ENCODE results near the gene IFNG.
A peak's percentile ranks its signal among the peaks of the same experiment; 100 is the strongest.

The IFNG gene

DNA sequence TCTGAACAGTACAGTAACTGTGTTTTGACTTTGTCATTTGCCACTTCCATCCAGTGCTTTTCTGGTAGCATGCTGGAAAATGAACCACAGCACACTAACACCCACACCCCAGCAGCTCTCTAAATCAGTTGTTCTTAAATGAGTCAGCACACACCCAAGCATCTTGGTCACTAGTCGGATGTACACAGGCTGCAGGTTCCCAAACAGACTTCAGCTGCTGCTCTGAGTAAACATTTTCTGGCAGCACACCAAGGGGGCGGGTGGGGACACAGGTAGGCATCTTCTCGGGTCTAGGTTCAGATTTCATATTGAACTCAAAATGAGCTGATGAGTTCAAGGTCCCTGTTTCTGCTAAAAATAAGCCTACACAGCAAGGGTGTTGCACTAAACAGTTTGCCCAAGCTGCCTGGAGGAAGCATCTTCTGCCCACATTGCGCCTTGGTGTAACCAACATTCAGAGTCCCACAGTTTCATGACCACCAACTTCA, 39.8 kb downstream of the IFNG start:
- no peak overlapping the region for H3K4me3 ChIP-seq (ENCODE audit: low read depth, low read length)
- peak; percentile 87 for DNase-seq (ENCODE audit: low read depth)
- TF ChIP-seq CTCF (IDR thresholded peaks at IDR 0.05; ENCODE audit: insufficient read depth, low read depth, low read length, missing control alignments), result no peak

- H3K4me3 ChIP-seq (ENCODE audit: low read depth, low read length), result no peak overlapping the region
- peak; percentile 56 for DNase-seq (ENCODE audit: low read depth)
- no peak for TF ChIP-seq CTCF (IDR thresholded peaks at IDR 0.05; ENCODE audit: insufficient read depth, low read depth, low read length, missing control alignments)
Measured at GRCh38 chr12:68119250-68119649, 40.3 kb downstream of the IFNG start.

DNA sequence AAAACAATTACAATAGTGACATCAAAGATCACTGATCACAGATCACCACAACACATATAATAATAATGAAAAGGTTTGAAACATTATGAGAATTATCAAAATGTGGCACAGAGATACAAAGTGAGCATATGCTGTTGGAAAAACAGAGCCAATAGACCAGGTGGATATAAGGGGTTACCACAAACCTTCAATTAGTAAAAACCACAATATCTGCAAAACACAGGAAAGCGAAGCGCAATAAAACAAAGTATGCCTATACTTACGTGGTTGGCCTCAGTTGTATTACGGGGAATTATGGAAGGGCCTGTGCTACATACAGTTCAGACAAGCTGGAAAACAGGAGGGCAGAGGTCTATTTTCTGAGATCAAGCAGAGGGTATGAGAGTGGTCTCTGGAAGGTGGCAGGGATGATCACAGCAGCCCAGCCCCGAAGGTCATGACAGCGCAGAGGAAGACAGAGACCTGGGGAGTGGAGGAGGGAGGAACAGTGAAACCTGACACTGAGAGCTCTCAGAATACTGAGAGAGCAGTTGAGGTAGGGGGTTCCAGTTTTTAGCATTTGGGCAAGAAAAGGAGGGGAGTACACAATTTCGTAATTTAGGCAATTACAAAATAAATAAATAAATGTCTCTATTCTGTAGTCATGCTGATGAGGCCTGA, 41.3 kb downstream of the IFNG start:
- DNase-seq (ENCODE audit: low read depth), result no peak
- H3K4me3 ChIP-seq (ENCODE audit: low read depth, low read length), result no peak overlapping the region
- no peak for TF ChIP-seq CTCF (IDR thresholded peaks at IDR 0.05; ENCODE audit: insufficient read depth, low read depth, low read length, missing control alignments)

- no peak for TF ChIP-seq CTCF (IDR thresholded peaks at IDR 0.05; ENCODE audit: insufficient read depth, low read depth, low read length, missing control alignments)
Measured at GRCh38 chr12:68117661-68118060, 41.9 kb downstream of the IFNG start.

DNA sequence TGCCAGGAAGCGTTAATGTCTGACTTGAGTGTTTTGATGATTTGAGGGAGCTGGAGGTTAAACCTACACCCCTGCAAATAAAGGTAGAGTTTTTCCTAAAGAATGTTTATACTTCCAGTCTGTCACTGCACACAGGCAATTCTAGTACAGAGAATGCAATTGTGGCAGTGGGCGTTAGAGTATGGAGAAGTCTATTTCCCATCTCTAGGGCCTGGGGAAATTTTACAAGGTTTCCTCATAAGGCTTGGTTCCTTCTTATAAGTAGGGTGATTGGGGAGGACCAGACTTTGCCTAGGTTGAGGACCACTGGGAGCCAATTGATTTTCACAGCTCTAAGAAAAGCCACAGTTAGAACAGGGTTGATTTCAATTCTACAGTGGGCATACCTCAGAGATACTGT, 44.3 kb downstream of the IFNG start:
- H3K4me3 ChIP-seq (ENCODE audit: low read depth, low read length), result no peak overlapping the region
- no peak for DNase-seq (ENCODE audit: low read depth)
- no peak for TF ChIP-seq CTCF (IDR thresholded peaks at IDR 0.05; ENCODE audit: insufficient read depth, low read depth, low read length, missing control alignments)

More at GRCh38 chr12:68117661-68118060, 41.9 kb downstream of the IFNG start:
- no peak overlapping the region for H3K4me3 ChIP-seq (ENCODE audit: low read depth, low read length)
- DNase-seq (ENCODE audit: low read depth), result no peak

DNA sequence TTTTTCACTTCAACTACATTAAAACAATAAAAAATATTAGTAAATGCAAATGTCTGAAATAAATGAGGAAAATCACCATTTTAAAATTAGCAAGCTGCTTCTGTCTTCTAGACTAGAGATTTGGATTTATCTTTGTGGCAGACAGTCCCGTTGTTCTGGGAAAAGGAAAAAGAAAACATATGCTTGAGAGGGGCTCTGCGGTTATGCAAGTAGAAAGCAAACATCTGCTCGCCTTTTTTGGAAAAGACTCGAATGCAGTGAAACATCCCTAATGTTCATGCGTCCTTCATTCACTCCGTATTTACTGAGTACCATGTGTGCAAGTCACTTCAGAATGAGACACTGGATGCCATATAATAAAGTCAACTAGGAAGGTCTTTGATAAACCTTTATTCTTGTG, 44.9 kb downstream of the IFNG start:
- DNase-seq (ENCODE audit: low read depth), result no peak
- TF ChIP-seq CTCF (IDR thresholded peaks at IDR 0.05; ENCODE audit: insufficient read depth, low read depth, low read length, missing control alignments), result no peak
- H3K4me3 ChIP-seq (ENCODE audit: low read depth, low read length), result no peak overlapping the region

DNA sequence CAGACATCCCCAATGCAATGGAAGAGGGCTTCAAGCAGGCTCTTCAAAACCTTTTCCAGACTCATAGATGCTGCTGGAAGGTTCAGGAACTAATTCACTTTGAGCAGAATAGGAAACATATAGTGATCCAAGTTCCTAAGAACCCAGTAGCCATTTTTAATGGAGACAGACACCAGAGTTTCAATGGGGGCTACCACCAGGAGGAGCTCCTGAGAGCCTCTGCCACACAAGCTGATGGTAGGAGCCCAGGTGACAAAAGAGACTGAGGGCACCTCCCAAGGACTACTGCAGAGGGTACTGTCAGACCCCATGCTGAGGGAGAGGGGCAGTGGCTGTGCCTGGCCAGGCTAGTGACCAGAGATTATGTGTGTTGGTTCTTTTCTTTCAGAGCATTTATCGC, 45.9 kb downstream of the IFNG start:
- TF ChIP-seq CTCF (IDR thresholded peaks at IDR 0.05; ENCODE audit: insufficient read depth, low read depth, low read length, missing control alignments), result peak; percentile 57
- no peak overlapping the region for H3K4me3 ChIP-seq (ENCODE audit: low read depth, low read length)
- DNase-seq (ENCODE audit: low read depth), result peak; percentile 41

Data from GM12865 (cell line).